Kasumi-1 (cell line): ENCODE results near the gene CHST3.
A peak's percentile ranks its signal among the peaks of the same experiment; 100 is the strongest.

Experiments
- DNase-seq, 2 experiments: peaks; one replicate each; lab custom pipeline; 2025; lab: John Stamatoyannopoulos, UW

Gene CHST3

DNA sequence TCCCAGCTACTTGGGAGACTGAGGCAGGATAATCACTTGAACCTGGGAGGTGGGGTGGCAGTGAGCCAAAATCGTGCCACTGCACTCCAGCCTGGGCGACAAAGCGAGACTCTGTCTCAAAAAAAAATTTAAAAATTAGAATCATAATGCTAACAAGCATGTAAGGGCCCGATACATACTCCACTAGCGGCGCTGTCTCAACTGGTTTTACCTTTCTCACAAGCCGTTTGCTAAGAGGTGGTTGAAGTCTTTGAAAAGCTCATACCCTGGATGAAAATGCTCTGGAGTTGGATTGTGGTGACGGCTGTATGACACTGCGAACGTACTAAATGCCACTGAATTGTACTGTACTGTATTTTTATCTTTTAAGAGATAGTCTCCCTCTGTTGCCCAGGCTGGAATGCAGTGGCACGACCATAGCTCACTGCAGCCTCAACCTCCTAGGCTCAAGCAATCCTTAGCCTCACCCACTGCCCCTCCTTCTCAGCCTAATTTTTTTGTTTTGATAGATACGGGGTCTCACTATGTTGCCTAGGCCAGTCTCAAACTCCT is 94.2 kb downstream of the CHST3 start:
- DNase-seq = no peak

DNA sequence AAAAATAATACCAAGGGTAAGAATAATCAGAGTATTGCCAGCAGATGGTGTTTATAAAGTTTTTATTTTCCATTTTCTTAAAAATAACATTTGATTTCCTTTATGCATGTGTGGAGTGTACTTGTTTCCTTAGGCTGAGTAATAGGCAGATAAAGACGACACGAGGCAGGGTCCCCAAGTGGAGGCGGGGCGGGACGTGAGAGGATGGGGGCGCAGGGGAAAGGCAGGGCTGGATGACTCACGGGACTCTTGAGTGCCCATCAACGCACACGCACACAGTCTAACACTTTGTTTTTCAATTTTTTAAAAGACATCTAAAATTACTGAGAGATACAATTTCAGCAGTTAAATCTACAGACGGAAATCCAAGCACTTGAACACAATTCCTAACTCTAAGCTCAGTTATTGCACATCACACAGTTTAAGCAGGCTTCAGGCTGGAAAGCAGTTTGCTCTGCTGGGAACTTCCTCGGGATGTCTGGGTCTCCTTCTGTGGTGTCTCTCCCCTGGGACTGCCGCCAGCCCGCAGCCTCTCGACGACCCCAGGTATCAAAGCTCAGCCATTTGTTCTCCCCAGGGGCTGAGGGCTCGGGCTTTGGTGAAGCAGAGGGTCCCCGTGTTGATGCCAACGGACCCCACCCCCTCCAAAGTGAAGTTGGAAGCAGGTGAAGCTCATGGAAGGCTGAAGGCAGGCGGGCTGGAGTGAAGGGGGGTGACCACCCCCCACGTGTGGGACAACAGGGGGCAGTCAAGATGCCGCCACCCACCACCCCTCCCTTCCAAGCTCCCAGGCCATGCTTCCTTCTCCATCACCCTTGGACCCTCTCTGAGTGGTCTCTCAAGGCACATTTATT is 95.0 kb downstream of the CHST3 start:
- no peak for DNase-seq

DNA sequence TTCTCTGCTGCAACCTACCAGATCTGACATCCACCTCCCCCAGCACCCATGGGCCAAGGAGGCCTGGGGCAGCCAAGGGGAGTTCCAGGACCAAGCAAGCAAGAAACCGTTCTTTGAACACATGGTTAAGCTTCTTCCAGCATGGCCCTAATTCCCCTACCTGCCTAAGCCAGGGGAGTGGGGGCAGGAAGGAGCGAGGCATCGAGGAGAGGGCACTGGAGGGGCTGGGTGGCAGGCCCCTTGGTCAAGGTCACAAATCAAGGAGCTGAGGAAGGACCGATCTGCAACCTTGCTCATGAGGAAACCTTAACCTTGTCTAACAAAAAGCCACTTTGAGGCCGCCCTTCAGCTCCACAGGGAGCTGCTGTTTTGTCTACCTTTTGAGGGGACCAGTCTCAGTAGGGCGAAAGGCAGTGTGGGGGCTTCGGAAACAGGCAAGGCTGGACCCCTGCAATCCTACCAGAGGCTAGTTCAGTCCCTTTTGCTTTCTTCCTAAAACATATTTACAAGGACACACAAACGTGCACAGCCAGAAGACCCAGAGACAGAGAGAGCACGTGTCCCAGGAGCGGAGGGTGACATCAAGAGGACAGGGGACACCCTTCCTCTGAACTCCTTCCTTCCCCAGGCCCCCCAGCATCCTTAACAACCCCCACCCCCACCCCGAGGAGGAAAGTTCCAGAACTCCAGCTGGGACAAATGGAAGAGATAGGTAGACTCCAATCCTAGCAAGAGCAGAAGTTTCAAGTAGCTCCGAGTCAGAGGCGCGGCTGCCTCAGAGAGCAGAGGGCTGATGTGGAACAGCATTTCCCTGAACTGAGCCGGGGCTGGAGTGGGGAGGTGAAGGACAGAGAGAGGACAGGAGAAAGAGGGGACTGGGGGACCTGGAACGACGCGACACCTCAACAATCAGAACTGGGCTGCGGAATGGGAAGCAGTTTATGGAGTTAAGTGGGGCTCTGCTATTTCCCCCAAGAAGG is 95.9 kb downstream of the CHST3 start:
- DNase-seq = no peak

DNA sequence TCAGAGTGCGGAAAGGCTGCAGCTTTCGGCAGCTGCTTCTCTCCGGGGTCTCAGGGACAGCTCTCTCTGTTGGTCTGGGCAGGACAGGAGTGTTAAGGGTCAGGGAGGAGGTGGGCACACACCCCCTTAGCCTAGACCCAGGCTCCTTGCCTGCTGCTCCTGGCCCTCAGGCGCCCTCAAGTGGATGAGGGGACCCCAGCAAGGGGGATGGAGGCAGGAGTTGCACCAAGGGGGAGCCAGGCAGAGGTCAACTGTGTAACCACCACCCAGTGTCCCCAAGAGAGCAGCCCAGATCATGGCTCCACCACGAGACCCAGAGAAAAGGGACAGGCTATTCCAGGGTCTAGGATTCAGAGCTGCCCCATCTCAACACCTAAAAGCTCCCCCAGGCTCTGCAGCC is 97.3 kb downstream of the CHST3 start:
- peak in 1 of 2 experiments; percentile 16 for DNase-seq

DNA sequence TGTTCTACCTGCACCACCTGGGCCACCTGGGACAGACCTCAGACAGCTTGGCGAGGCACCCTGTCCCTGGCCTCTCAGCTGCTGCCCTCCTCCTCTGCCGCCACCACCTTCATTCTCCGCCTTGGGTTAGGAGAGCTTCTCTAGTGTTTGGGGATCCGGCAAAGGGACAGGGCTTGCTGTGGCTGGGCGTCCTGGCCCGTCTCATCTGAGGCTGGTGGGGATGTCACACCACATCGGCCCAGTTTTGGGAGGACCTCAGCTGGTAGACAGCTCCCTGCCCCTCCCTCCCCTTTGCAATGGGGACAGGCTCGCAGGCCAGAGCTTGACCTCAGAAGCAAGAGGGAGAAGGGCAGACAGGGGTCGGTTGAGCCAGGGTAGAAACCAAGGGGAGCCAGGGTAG is 97.7 kb downstream of the CHST3 start:
- no peak for DNase-seq

DNA sequence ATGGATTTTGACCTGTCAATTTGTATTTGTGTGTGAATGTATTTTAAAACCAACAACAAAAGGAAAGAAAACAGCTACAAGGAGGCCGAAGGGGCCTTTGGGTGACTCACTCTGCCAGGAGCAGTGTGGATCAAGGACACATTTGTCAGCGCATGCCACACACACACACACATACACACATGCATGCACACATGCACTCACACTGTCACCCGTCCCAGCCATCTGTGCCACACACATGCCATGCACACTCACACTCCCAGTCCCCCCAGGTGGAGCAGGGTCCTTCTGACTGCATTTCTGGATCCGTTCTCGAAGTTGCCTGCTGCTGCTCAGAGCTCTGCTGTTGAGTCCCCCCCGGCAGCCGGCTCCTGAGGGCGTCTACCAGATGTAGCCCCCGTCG is 98.2 kb downstream of the CHST3 start:
- DNase-seq = no peak
